ENCODE measurements around the gene MYF5.

MYF5 gene

GRCh38 chr12:80754274-80754673 lies 37.6 kb downstream of the MYF5 start:
- no peak overlapping the region for H3K4me3 ChIP-seq
- H3K27ac ChIP-seq = no peak overlapping the region

- Histone ChIP-seq H3K27ac (no peak overlapping the region), H3K4me3 (no peak overlapping the region)
Observed at GRCh38 chr12:80756875-80757274, 40.2 kb downstream of the MYF5 start.

DNA sequence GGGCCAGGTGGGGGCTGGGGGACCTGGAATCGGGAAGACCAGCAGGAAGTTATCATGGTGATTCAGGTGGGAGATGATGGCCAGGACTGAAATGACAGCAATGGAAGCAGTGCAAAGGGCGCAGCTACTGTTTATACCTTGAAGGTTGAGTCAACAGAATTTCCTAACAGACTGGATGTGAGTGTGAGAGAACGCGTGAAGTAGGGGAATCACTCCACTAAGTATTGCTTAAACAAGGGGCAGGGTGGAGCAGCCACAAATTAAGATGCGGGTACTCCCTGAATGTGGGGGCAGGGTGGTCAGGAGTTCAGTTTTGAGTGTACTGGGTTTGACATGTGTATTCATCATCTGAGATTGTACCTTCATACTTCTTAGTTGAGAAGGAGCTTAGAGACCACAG lies 45.1 kb downstream of the MYF5 start:
- Histone ChIP-seq H3K4me3 (no peak overlapping the region), H3K27ac (no peak overlapping the region)

DNA sequence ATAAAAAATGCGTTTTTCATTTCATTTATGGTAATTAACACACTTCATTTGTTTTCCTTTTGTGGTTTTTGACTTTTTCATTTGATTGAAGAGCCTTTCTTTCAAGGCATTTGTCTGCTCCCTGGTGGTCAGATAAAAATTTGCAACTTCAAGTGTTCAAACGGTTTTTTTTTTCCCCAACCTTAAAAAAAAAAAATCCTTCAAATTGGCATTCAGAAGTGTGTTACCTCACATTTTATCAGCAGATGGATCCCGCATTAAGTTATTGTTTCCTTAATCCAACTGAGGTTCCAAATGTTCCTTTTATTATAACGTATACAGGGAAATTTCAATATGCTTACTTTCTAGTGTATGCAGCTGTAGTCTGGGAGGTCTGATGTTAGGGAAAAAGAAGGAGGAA lies 47.2 kb downstream of the MYF5 start:
- Histone ChIP-seq H3K4me3 (no peak overlapping the region), H3K27ac (no peak overlapping the region)

DNA sequence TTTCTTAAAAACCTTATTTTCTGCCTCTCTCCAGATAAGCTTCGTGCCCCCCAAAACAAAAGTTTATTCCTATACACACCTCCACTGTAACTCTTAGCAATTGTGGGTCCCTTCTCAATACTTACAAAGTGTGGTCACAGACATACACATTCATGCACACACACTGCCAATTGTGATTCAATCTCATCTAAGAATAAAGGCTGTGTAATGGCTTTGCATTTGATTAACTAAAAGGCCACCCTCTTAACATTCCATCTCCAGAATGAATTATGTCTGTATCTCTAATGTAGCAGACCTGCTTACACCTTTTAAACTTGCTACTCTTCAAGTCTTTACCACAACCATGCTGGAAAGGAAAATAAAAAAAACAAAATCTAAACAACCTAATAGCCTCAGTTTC lies 49.5 kb downstream of the MYF5 start:
- no peak overlapping the region for H3K4me3 ChIP-seq

DNA sequence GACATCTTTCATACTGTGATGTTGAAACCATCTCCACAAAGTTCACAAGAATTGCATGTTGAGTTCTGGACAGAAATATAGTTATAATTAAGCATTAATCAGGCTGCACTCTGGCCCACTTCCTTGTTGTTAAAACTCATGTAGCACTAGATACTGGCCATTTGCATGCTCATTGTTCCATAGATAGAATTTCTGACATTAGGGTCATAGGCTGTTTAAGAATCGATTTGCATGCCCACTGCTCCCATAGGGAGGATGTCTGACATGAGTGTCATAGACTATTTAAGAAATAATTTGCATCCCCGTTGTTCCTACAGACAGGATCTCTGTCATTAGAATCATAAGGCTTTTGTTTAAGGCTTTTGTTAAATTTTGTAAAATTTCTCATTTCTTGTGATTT lies 50.2 kb downstream of the MYF5 start:
- Histone ChIP-seq H3K27ac (no peak overlapping the region), H3K4me3 (no peak overlapping the region)

More for the DNA sequence above, 49.5 kb downstream of the MYF5 start:
- no peak overlapping the region for H3K27ac ChIP-seq

All from skin epidermis (tissue), 12 donors.